GM23338 (cell line): ENCODE data around the gene STAP2. TPM values are rescaled to one million over a fixed set of nuclear protein-coding genes. Genes with fewer than 3 reads are reported as not detected.

Experiments used
- ATAC-seq: fragments of 200-7000 bp; cut with Tn5 transposase; 3 replicates; pipeline ENCODE4 v1.9.1; 2020
- DNase-seq: peaks from one replicate; pipeline ENCODE4 v3.0.0-alpha.2; 2015; ENCODE audit warnings: low spot score
- H2AFZ ChIP-seq: fragments of 200-600 bp; sonication (generic); 2 replicates; pipeline ENCODE4 v1.8.0; 2016; ENCODE audit warnings: antibody characterized with exemption, mild to moderate bottlenecking, moderate library complexity
- H3F3A ChIP-seq: fragments of 200-600 bp; sonication (generic); replicated peaks from 2 replicates; pipeline ENCODE4 v1.8.0; 2017; ENCODE audit warnings: antibody characterized with exemption, mixed run types, low read depth
- H3K27ac ChIP-seq: fragments of 200-600 bp; sonication (generic); 2 replicates; pipeline ENCODE4 v1.6.1; 2016; ENCODE audit warnings: low read depth
- H3K27me3 ChIP-seq: fragments of 200-600 bp; sonication (generic); 2 replicates; pipeline ENCODE4 v1.8.0; 2016; ENCODE audit warnings: mild to moderate bottlenecking, mixed run types, moderate library complexity; ENCODE audit not compliant: insufficient read depth
- H3K36me3 ChIP-seq: fragments of 200-600 bp; sonication (generic); 2 replicates; pipeline ENCODE4 v1.8.0; 2016; ENCODE audit warnings: mild to moderate bottlenecking; ENCODE audit not compliant: insufficient read depth
- H3K4me1 ChIP-seq: fragments of 200-600 bp; sonication (generic); 2 replicates; pipeline ENCODE4 v1.8.0; 2016; ENCODE audit warnings: mild to moderate bottlenecking, moderate library complexity; ENCODE audit not compliant: insufficient read depth
- H3K4me2 ChIP-seq: fragments of 200-600 bp; sonication (generic); 2 replicates; pipeline ENCODE4 v1.7.1; 2017; ENCODE audit warnings: mixed run types
- H3K4me3 ChIP-seq: fragments of 200-600 bp; sonication (generic); 2 replicates; pipeline ENCODE4 v1.6.1; 2016; ENCODE audit warnings: mixed run types
- H3K79me2 ChIP-seq: fragments of 200-600 bp; sonication (generic); replicated peaks from 2 replicates; pipeline ENCODE4 v1.8.0; 2017; ENCODE audit warnings: mild to moderate bottlenecking; ENCODE audit not compliant: insufficient read depth
- H3K9me2 ChIP-seq: fragments of 200-600 bp; sonication (generic); 2 replicates; pipeline ENCODE4 v1.8.0; 2017; ENCODE audit not compliant: insufficient read depth
- H4K20me1 ChIP-seq: fragments of 200-600 bp; sonication (generic); replicated peaks from 2 replicates; pipeline ENCODE4 v1.8.0; 2017; ENCODE audit warnings: mild to moderate bottlenecking; ENCODE audit not compliant: insufficient read depth
- H3K27ac Mint-ChIP-seq: 2 replicates; pipeline ENCODE4 v1.8.0; 2020; ENCODE audit warnings: inconsistent platforms, mild to moderate bottlenecking, moderate library complexity, mixed read lengths
- H3K27me3 Mint-ChIP-seq: 3 replicates; pipeline ENCODE4 v1.8.0; 2022; ENCODE audit warnings: low read depth, mild to moderate bottlenecking, moderate library complexity, mixed read lengths, inconsistent platforms; ENCODE audit not compliant: insufficient read depth, poor library complexity
- H3K36me3 Mint-ChIP-seq: 3 replicates; pipeline ENCODE4 v1.8.0; 2021; ENCODE audit warnings: low read depth, mild to moderate bottlenecking, inconsistent platforms, moderate library complexity, mixed read lengths
- H3K4me1 Mint-ChIP-seq: 3 replicates; pipeline ENCODE4 v1.8.0; 2020; ENCODE audit warnings: mild to moderate bottlenecking, inconsistent platforms, mixed read lengths
- H3K4me3 Mint-ChIP-seq: 3 replicates; pipeline ENCODE4 v1.8.0; 2021; ENCODE audit warnings: moderate library complexity, mild to moderate bottlenecking, inconsistent platforms, mixed read lengths
- H3K9me3 Mint-ChIP-seq: 3 replicates; pipeline ENCODE4 v1.8.0; 2020; ENCODE audit warnings: moderate library complexity, mild to moderate bottlenecking, inconsistent platforms, mixed read lengths
- CREB1 ChIP-seq: fragments of 250-450 bp; sonication (Bioruptor Pico); IDR thresholded peaks from 2 replicates; pipeline ENCODE4 v1.5.0; 2020; ENCODE audit warnings: low read depth, mild to moderate bottlenecking, moderate library complexity
- JUNB ChIP-seq: IDR thresholded peaks from one replicate; pipeline ENCODE4 v1.6.1; 2016; ENCODE audit warnings: antibody characterized with exemption; ENCODE audit not compliant: unreplicated experiment
- POLR2AphosphoS5 ChIP-seq: IDR thresholded peaks from 2 replicates; pipeline ENCODE4 v1.6.1; 2016; ENCODE audit warnings: antibody characterized with exemption, low read depth
- STAT1 ChIP-seq: IDR thresholded peaks from one replicate; pipeline ENCODE4 v1.6.1; 2016; ENCODE audit warnings: antibody characterized with exemption; ENCODE audit not compliant: unreplicated experiment
- polyA plus RNA-seq: library from polyadenylated mRNA; unstranded; fragments of >200 nt; fragmentation: Nextera tagmentation; extraction: Ambion mirVana; gene quantifications from 2 replicates; pipeline ENCODE4 v1.2.1, GENCODE V29; 2016
- total RNA-seq: library from RNA; depleted of rRNA; stranded (reverse); fragments of >200 nt; shearing (Covaris generic); gene quantifications from 2 replicates; pipeline ENCODE4 v1.2.3, GENCODE V29; 2014
- TF ChIP-seq, protein P1 (sequence below): fragments of 250-450 bp; sonication (Bioruptor Pico); IDR thresholded peaks from 2 replicates; pipeline ENCODE4 v1.5.0; 2020; ENCODE audit warnings: mild to moderate bottlenecking, moderate library complexity

STAP2 gene
- total and polyA plus RNA-seq, 2 experiments from 2014 or later, result 15.1 to 20.7 TPM

GRCh38 chr19:4342615-4343369 is 4.2 kb upstream of the STAP2 start (continued):
- TF ChIP-seq, protein P1, sequence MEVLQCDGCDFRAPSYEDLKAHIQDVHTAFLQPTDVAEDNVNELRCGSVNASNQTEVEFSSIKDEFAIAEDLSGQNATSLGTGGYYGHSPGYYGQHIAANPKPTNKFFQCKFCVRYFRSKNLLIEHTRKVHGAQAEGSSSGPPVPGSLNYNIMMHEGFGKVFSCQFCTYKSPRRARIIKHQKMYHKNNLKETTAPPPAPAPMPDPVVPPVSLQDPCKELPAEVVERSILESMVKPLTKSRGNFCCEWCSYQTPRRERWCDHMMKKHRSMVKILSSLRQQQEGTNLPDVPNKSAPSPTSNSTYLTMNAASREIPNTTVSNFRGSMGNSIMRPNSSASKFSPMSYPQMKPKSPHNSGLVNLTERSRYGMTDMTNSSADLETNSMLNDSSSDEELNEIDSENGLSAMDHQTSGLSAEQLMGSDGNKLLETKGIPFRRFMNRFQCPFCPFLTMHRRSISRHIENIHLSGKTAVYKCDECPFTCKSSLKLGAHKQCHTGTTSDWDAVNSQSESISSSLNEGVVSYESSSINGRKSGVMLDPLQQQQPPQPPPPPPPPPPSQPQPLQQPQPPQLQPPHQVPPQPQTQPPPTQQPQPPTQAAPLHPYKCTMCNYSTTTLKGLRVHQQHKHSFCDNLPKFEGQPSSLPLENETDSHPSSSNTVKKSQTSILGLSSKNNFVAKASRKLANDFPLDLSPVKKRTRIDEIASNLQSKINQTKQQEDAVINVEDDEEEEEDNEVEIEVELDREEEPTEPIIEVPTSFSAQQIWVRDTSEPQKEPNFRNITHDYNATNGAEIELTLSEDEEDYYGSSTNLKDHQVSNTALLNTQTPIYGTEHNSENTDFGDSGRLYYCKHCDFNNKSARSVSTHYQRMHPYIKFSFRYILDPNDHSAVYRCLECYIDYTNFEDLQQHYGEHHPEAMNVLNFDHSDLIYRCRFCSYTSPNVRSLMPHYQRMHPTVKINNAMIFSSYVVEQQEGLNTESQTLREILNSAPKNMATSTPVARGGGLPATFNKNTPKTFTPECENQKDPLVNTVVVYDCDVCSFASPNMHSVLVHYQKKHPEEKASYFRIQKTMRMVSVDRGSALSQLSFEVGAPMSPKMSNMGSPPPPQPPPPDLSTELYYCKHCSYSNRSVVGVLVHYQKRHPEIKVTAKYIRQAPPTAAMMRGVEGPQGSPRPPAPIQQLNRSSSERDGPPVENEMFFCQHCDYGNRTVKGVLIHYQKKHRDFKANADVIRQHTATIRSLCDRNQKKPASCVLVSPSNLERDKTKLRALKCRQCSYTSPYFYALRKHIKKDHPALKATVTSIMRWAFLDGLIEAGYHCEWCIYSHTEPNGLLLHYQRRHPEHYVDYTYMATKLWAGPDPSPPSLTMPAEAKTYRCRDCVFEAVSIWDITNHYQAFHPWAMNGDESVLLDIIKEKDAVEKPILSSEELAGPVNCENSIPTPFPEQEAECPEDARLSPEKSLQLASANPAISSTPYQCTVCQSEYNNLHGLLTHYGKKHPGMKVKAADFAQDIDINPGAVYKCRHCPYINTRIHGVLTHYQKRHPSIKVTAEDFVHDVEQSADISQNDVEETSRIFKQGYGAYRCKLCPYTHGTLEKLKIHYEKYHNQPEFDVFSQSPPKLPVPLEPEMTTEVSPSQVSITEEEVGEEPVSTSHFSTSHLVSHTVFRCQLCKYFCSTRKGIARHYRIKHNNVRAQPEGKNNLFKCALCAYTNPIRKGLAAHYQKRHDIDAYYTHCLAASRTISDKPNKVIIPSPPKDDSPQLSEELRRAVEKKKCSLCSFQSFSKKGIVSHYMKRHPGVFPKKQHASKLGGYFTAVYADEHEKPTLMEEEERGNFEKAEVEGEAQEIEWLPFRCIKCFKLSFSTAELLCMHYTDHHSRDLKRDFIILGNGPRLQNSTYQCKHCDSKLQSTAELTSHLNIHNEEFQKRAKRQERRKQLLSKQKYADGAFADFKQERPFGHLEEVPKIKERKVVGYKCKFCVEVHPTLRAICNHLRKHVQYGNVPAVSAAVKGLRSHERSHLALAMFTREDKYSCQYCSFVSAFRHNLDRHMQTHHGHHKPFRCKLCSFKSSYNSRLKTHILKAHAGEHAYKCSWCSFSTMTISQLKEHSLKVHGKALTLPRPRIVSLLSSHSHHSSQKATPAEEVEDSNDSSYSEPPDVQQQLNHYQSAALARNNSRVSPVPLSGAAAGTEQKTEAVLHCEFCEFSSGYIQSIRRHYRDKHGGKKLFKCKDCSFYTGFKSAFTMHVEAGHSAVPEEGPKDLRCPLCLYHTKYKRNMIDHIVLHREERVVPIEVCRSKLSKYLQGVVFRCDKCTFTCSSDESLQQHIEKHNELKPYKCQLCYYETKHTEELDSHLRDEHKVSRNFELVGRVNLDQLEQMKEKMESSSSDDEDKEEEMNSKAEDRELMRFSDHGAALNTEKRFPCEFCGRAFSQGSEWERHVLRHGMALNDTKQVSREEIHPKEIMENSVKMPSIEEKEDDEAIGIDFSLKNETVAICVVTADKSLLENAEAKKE (CRISPR knock-in tag), result no peak
- no peak for TF ChIP-seq STAT1

GRCh38 chr19:4342314-4342614 is 3.6 kb upstream of the STAP2 start:
- peak overlapping the region; percentile 89 for H3K4me3 Mint-ChIP-seq
- Histone ChIP-seq H4K20me1 (no peaks in the 10 kb centered on the region; the same call in 1 of the 2 replicates), H3K4me1 (peaks cover 6% of the 10 kb centered on the region), H3K79me2 (0 out of 2 replicates have a peak, but pooled peaks cover 5% of the 10 kb centered on the region), H3K4me2 (peak overlapping the region; percentile 73), H3F3A (0 out of 2 replicates have a peak, but pooled peaks cover 14% of the 10 kb centered on the region), H3K27me3 (peaks cover 4% of the 10 kb centered on the region; the same call in 1 of the 2 replicates), H3K9me2 (no peaks in the 10 kb centered on the region), H3K4me3 (peak overlapping the region; percentile 53), H3K36me3 (no peaks in the 10 kb centered on the region; the same call in 1 of the 2 replicates), H3K27ac (peak overlapping the region; percentile 82), H2AFZ (no peak overlapping the region)
- peaks cover 13% of the 10 kb centered on the region for H3K4me1 Mint-ChIP-seq
- DNase-seq (no peak), ATAC-seq (peak; percentile 2)
- peak overlapping the region; percentile 98 for H3K27ac Mint-ChIP-seq
- peaks cover 18% of the 10 kb centered on the region for H3K36me3 Mint-ChIP-seq
- TF ChIP-seq JUNB (no peak), CREB1 (CRISPR knock-in tag) (no peak), POLR2AphosphoS5 (no peak)
- H3K9me3 Mint-ChIP-seq, result no peaks in the 10 kb centered on the region; the same call in 2 of the 3 replicates
- H3K27me3 Mint-ChIP-seq, result peaks cover 19% of the 10 kb centered on the region
